HL-60 (cell line): ENCODE data around the gene ANKRD17.

ENCODE experiments used
- CTCF ChIP-seq: IDR thresholded peaks from one replicate; pipeline ENCODE4 v1.5.1; 2011; ENCODE audit warnings: low read length, control low read depth, inconsistent platforms; ENCODE audit not compliant: insufficient read depth
- GABPA ChIP-seq: IDR thresholded peaks from 2 replicates; pipeline ENCODE4 v1.6.1; 2012; ENCODE audit warnings: low read depth
- POLR2AphosphoS5 ChIP-seq: IDR thresholded peaks from 2 replicates; pipeline ENCODE4 v1.6.1; 2012; ENCODE audit warnings: low read depth
- SPI1 ChIP-seq: IDR thresholded peaks from 2 replicates; pipeline ENCODE4 v1.6.1; 2012; ENCODE audit warnings: low read depth, mild to moderate bottlenecking, borderline replicate concordance

- TF ChIP-seq GABPA = no peak
- no peak for TF ChIP-seq CTCF
- no peak for TF ChIP-seq POLR2AphosphoS5
- no peak for TF ChIP-seq SPI1
Measured at GRCh38 chr4:73098016-73098415, 160.6 kb downstream of the ANKRD17 start.
